PC-9 (cell line): ENCODE data around the gene PYROXD2. TPM values are rescaled to one million over a fixed set of nuclear protein-coding genes. Genes with fewer than 3 reads are reported as not detected.

Experiments used
- BruUV-seq: library from RNA; stranded (reverse); fragments of 400-500 nt; replicated peaks from 2 replicates; lab custom pipeline; 2021; lab: Mats Ljungman, UMichigan
- CTCF ChIA-PET: fragments of 300-600 bp; sonication (Branson Sonifier 250); formaldehyde crosslinking; loops from one replicate; lab custom pipeline; 2022; ENCODE audit warnings: antibody characterized with exemption; lab: Charles Lee
- POLR2A ChIA-PET: fragments of 300-600 bp; sonication (Branson Sonifier 250); formaldehyde crosslinking; loops from one replicate; lab custom pipeline; 2022; ENCODE audit warnings: antibody characterized with exemption; ENCODE audit not compliant: unreplicated experiment; lab: Charles Lee
- DNase-seq, 2 experiments: peaks; one replicate each; pipeline versions ENCODE4 v3.0.0 to v3.0.0-alpha.2; 2015 to 2022; ENCODE audit warnings: mixed read lengths in 1 of 2
- H2AFZ ChIP-seq: fragments of 200-600 bp; sonication (generic); 2 replicates; pipeline ENCODE4 v1.8.1; 2017; ENCODE audit warnings: antibody characterized with exemption
- H3F3A ChIP-seq: fragments of 200-600 bp; sonication (generic); 2 replicates; pipeline ENCODE4 v1.8.1; 2017; ENCODE audit warnings: antibody characterized with exemption, mild to moderate bottlenecking, low read depth; ENCODE audit not compliant: insufficient read depth
- H3K27ac ChIP-seq: fragments of 200-600 bp; sonication (generic); 2 replicates; pipeline ENCODE4 v1.6.1; 2016; ENCODE audit warnings: mixed run types
- H3K27me3 ChIP-seq: fragments of 200-600 bp; sonication (generic); 2 replicates; pipeline ENCODE4 v1.6.1; 2016; ENCODE audit warnings: low read depth, mixed run types; ENCODE audit not compliant: insufficient read depth
- H3K36me3 ChIP-seq: fragments of 200-600 bp; sonication (generic); 2 replicates; pipeline ENCODE4 v1.6.1; 2016; ENCODE audit warnings: low read depth, mixed run types
- H3K4me1 ChIP-seq: fragments of 200-600 bp; sonication (generic); replicated peaks from 2 replicates; pipeline ENCODE4 v1.6.1; 2016; ENCODE audit warnings: mixed run types; ENCODE audit not compliant: insufficient read depth
- H3K4me2 ChIP-seq: fragments of 200-600 bp; sonication (generic); 2 replicates; pipeline ENCODE4 v1.6.1; 2017; ENCODE audit warnings: mixed run types
- H3K4me3 ChIP-seq: fragments of 200-600 bp; sonication (generic); 2 replicates; pipeline ENCODE4 v1.6.1; 2016; ENCODE audit warnings: mixed run types
- H3K79me2 ChIP-seq: fragments of 200-600 bp; sonication (generic); 2 replicates; pipeline ENCODE4 v1.6.1; 2017; ENCODE audit warnings: low read depth, mixed run types
- H3K9me2 ChIP-seq: fragments of 200-600 bp; sonication (generic); 2 replicates; pipeline ENCODE4 v1.8.1; 2017; ENCODE audit warnings: mild to moderate bottlenecking; ENCODE audit not compliant: insufficient read depth
- H3K9me3 ChIP-seq: fragments of 200-600 bp; sonication (generic); 2 replicates; pipeline ENCODE4 v1.8.1; 2016; ENCODE audit warnings: low read depth; ENCODE audit not compliant: insufficient read depth
- H4K20me1 ChIP-seq: fragments of 200-600 bp; sonication (generic); 2 replicates; pipeline ENCODE4 v1.8.1; 2017; ENCODE audit not compliant: insufficient read depth
- EZH2 ChIP-seq: fragments of 200-600 bp; sonication (generic); IDR thresholded peaks from 2 replicates; pipeline ENCODE4 v1.8.0; 2017; ENCODE audit warnings: antibody characterized with exemption, low read depth
- intact Hi-C: fragments of 100-400 bp; cut with micrococcal nuclease; formaldehyde crosslinking; loops from one replicate; pipeline ENCODE4 v1.10.0; 2022; ENCODE audit not compliant: unreplicated experiment
- total RNA-seq: library from RNA; stranded (reverse); gene quantifications from 2 replicates; pipeline ENCODE4 v1.2.3, GENCODE V29; 2021
- TF ChIP-seq, protein P1 (sequence below): fragments of 200-600 bp; sonication (generic); conservative IDR thresholded peaks from 2 replicates; pipeline ENCODE4 v1.6.1; 2017; ENCODE audit warnings: mixed run types, antibody characterized with exemption, mild to moderate bottlenecking, moderate library complexity

The PYROXD2 gene
- total RNA-seq, 1 experiment from 2014 or later = 28.0 TPM

DNA sequence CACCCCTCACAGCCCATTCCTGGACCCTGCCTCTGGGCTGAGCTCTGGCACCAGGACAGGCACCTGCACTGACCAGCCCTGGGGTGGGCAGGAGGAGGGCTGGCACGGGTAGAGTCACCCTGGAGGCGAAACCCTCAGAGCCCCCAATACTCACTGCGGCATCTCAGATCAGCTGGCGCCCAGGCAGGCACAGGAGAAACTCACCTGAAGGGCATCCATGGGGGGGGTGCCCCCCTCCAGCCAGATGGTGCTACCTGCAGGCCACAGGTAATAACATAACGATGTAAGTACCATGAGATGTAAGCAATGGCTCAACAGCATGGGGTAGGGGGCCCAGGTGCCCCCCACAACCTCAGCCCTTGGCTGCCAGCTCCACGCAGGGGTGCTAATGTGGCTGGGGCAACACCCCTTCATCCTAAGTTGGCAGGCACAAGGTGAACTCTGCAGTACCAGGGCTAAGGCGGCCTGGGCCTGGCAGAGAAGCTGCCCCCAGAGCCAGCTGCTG is 12.1 kb upstream of the PYROXD2 start:
- intact Hi-C loops = no loop called here
- no TSS peak for BruUV-seq
- Histone ChIP-seq H3K4me2 (no peak overlapping the region), H3K9me3 (no peaks in the 10 kb centered on the region), H3F3A (no peaks in the 10 kb centered on the region), H2AFZ (no peak overlapping the region), H3K4me3 (no peak overlapping the region), H3K27me3 (no peaks in the 10 kb centered on the region), H3K79me2 (no peaks in the 10 kb centered on the region), H3K4me1 (no peaks in the 10 kb centered on the region), H3K9me2 (no peaks in the 10 kb centered on the region), H3K36me3 (no peaks in the 10 kb centered on the region), H4K20me1 (no peaks in the 10 kb centered on the region), H3K27ac (no peak overlapping the region)
- TF ChIP-seq EZH2 = no peak
- TF ChIP-seq, protein P1, sequence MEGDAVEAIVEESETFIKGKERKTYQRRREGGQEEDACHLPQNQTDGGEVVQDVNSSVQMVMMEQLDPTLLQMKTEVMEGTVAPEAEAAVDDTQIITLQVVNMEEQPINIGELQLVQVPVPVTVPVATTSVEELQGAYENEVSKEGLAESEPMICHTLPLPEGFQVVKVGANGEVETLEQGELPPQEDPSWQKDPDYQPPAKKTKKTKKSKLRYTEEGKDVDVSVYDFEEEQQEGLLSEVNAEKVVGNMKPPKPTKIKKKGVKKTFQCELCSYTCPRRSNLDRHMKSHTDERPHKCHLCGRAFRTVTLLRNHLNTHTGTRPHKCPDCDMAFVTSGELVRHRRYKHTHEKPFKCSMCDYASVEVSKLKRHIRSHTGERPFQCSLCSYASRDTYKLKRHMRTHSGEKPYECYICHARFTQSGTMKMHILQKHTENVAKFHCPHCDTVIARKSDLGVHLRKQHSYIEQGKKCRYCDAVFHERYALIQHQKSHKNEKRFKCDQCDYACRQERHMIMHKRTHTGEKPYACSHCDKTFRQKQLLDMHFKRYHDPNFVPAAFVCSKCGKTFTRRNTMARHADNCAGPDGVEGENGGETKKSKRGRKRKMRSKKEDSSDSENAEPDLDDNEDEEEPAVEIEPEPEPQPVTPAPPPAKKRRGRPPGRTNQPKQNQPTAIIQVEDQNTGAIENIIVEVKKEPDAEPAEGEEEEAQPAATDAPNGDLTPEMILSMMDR = no peak
- ChIA-PET CTCF (interaction anchor here (0.7 kb wide), 1 partner anchor 99 kb away, joined by 5 read pairs; no protein-coding TSS in a partner anchor), POLR2A (no interaction called here)
- DNase-seq = no peak

DNA sequence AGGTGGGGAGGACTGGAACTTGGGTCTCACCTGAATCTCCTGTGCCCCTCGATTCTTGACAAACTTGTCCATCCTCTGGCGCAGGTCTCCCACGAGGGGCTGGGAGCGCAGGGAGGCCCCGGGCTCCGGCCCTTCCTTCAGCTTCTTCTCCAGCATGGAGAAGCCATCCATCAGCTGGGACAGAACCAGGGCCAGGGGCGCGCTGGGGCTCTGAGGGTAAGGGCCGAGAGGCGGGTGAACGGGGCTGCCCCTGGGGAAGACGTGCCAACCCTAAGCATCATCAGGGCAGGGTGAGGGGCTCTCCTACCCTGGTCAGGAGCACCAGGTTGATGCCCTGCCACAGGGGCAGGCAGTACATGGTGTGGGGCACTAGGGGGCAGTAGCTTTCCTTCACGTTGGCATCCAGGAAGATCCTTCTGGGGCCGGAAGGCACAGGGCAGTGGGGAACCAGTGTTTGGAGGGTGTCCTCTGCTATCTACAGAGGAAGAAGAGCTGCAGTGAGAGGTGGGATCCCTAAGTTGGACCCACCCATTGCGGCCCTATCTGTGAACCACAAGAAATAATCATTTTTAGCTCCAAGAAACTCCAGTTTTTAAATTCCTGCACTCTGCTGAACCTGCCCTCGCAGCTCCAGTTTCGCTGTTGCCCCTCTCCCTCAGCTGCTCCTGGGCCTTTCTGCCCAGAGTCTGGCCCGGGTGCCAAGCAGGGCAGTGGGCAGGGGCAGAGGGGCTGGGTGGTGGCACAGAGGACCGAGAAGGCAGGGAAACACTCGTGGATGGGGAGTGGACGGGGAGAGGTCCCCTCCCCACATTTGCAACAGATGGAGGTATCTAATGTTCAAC is 10.8 kb upstream of the PYROXD2 start:
- H2AFZ ChIP-seq = no peak overlapping the region
- no peaks in the 10 kb centered on the region for H3K4me1 ChIP-seq
- TF ChIP-seq, protein P1 = peak; percentile 73
- TF ChIP-seq EZH2 = no peak
- H3K79me2 ChIP-seq = no peaks in the 10 kb centered on the region
- BruUV-seq = no TSS peak
- ChIA-PET CTCF (interaction anchor here (0.6 to 0.7 kb wide), 3 partner anchors 20 to 850 kb away, joined by 3 read pairs; no protein-coding TSS in a partner anchor), POLR2A (no interaction called here)
- no peaks in the 10 kb centered on the region for H3K36me3 ChIP-seq
- H3K27me3 ChIP-seq = no peaks in the 10 kb centered on the region
- no peaks in the 10 kb centered on the region for H3K9me2 ChIP-seq
- no peaks in the 10 kb centered on the region for H3K9me3 ChIP-seq
- H3K27ac ChIP-seq = no peak overlapping the region
- intact Hi-C loops = no loop called here
- H4K20me1 ChIP-seq = no peaks in the 10 kb centered on the region
- no peak overlapping the region for H3K4me2 ChIP-seq
- DNase-seq = peak; percentile 25 to 35
- H3F3A ChIP-seq = no peaks in the 10 kb centered on the region
- H3K4me3 ChIP-seq = no peak overlapping the region

DNA sequence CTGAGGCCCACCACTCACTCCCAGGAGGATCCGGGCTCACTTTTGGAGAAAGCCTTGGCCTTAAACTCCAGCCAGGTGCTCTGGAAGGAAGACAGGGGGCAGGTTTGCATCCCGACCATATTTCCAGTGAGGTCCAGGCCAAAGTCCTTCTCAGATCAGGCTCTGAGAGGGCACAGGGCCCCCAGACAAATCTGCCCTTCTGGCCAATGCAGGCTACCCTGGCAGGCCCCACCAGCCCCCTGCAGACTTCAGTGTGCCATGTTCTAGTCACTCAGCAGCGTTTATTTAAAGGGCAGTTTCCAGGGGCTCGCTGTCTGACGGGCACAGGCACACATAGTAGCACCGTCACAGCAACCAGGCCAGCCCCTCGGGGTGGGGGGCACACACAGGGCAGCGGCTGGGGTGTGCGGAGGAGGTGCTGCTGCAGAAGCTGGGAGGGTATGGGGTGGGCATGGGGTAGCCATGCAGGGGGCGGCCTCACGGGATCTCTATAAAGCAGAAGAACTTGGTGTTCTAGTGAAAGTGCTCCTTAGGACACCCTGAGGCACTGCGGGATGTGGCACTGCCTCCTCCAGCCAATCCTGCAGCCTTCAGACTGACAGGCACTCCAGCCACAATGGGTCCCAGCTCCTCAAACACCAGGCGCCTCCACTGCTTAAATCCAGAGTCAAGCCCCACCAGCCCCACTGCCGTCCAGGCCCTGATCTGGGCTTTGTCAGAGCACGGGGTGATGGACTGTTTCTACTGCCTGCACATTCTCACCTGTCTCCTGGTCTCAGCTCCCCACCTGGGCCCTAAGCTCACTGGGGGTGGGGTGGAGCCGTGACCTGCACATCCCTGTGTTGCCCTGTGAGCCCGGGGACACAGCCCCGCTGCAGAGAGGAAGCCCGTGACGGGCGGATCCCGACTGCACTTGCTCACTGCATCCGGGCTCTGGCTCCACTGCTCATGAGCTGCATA is 9.6 kb upstream of the PYROXD2 start:
- H3K79me2 ChIP-seq = no peaks in the 10 kb centered on the region
- no peaks in the 10 kb centered on the region for H3K4me1 ChIP-seq
- no peak for TF ChIP-seq EZH2
- TF ChIP-seq, protein P1 = no peak
- BruUV-seq = no TSS peak
- intact Hi-C loops = no loop called here
- H2AFZ ChIP-seq = no peak overlapping the region
- no peak overlapping the region for H3K27ac ChIP-seq
- no peak for DNase-seq
- no peak overlapping the region for H3K4me3 ChIP-seq
- ChIA-PET POLR2A (no interaction called here), CTCF (interaction anchor here (0.6 to 0.7 kb wide), 3 partner anchors 19 to 1962 kb away, joined by 3 to 10 read pairs (median 3); no protein-coding TSS in a partner anchor)
- no peaks in the 10 kb centered on the region for H3K9me2 ChIP-seq
- no peaks in the 10 kb centered on the region for H3F3A ChIP-seq
- no peaks in the 10 kb centered on the region for H4K20me1 ChIP-seq
- no peaks in the 10 kb centered on the region for H3K27me3 ChIP-seq
- no peak overlapping the region for H3K4me2 ChIP-seq
- H3K36me3 ChIP-seq = no peaks in the 10 kb centered on the region
- H3K9me3 ChIP-seq = no peaks in the 10 kb centered on the region
